GM18526 (cell line): ENCODE results near the gene PERM1.

ENCODE experiments used
- POLR2A ChIP-seq: IDR thresholded peaks from 3 replicates; pipeline ENCODE4 v1.6.1; 2011; ENCODE audit not compliant: insufficient read length; ENCODE audit errors: extremely low read depth

PERM1 gene

GRCh38 chr1:983798-984475 is 2.0 kb upstream of the PERM1 start:
- TF ChIP-seq POLR2A: no peak

- no peak for TF ChIP-seq POLR2A
Observed at GRCh38 chr1:982765-983436, 1.0 kb upstream of the PERM1 start.

GRCh38 chr1:981491-981954 is 370 bp downstream of the PERM1 start:
- TF ChIP-seq POLR2A: no peak

DNA sequence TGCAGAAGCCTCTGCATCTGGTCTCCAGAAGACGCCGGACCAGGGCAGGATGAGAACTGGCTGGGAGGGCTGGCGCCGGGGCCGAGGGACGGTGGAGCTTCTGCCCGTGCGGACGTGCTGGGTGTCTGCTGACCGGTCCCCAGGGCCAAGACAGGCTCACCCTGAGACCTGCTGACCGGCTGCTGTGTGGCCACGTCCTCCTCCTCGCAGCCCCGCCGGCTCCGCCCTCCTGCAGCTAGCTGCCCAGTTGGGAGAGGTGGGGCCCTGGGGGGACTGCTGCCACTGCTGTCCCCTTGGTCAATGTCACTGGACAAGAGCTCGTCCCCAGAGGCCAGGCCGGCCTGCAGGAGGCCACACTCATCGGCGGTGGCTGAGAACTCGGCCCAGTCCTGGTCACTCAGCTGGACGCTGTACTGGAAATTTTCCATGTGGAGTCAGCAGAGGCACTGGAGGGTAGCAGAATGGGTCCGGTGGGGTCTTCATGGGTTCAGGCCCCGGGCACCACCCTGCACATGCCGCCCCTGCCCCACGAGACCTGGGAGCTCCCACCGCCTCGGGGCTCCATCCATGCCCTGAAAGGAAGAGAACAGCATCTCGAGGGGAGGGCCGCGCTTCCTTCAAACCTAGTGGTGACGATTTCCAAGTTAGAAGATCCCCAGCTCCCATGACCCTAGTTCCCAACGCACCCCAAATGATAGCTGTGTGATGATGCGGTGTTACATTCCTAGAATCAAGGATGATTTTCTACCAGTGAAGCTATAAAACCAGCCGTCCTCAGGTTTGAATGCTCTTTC is 1.1 kb downstream of the PERM1 start:
- no peak for TF ChIP-seq POLR2A

DNA sequence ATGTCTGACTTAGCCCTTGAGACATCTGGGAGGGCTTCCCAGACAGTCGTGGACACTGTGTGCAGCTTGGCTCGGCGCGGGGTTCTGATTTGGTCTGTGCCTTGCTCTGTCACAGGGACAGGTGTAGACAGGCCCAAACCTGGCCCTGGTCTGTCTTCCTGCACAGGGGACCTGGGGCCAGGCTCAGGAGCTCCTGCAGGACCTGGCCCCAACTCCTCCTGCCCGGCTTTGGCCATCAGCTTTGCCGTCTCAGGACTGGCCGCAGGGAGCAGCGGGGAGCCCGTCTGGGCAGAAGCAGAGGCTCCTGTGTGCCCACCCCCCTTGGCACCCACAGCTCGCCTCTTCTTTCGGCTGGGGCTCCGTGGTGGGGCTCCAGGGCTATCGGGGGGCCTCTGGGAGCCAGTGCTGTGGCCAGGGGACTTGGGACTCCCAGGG is 1.7 kb downstream of the PERM1 start:
- TF ChIP-seq POLR2A: no peak

DNA sequence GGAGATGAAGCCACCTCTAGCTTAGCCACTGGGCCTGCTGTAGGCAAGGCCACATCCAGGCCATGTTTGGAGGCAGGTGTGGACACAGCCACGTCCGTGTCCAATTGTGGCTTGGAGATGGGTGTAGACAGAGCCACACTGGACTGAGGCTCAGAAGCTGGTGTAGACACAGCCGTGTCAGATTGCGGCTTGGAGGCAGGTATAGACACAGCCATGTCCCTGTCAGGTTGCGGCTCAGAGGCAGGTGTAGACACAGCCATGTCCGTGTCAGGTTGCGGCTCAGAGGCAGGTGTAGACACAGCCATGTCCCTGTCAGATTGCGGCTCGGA is 2.2 kb downstream of the PERM1 start:
- no peak for TF ChIP-seq POLR2A

GRCh38 chr1:978835-979743 is 2.8 kb downstream of the PERM1 start:
- no peak for TF ChIP-seq POLR2A

GRCh38 chr1:978069-978834 is 3.6 kb downstream of the PERM1 start:
- no peak for TF ChIP-seq POLR2A

- TF ChIP-seq POLR2A: no peak
Observed at GRCh38 chr1:975896-976683, 5.8 kb downstream of the PERM1 start.

DNA sequence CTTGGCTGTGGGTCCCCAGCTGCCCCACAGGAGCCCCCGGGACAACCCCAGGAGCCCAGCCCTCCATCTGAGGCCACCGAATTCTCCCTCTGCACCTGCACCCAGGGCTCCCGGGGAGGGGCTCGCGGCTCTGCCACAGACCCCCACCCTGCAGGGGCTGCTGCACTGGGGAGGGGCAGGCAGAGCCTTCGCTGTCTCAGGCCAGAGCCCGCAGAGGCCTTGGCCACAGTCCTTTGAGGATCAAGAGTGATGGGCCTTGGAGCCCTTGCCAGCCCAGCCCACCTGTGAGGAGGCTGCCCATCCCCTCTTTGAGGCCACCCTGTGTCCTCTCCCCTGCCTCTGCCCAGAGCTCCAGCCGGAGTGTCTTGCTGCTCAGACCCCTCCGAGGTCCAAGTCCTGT is 6.5 kb downstream of the PERM1 start:
- no peak for TF ChIP-seq POLR2A

GRCh38 chr1:974687-975328 is 7.1 kb downstream of the PERM1 start:
- TF ChIP-seq POLR2A: no peak

GRCh38 chr1:974293-974640 is 7.6 kb downstream of the PERM1 start:
- TF ChIP-seq POLR2A: no peak
